Measurements from ENCODE around the gene DACT2.

DNA sequence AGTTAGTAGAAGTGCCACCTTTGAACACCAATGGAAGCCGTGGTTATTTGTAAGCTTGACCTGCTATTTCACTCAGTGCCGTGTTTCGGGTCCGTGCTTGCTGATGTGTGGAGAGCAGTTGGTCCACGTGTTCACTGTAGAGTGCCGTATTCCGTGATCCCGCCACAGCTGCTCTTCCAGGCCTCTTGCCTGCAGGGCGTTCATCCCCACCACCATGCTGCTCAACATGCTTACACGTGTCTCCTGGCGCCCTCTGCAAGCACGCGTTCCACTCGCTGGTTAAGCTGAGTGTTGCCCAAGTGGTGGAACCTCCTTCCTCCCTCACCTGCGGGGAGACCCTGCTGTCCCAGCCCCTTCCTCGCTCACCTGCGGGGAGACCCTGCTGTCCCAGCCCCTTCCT lies 28.0 kb upstream of the DACT2 start:
- TF ChIP-seq NFRKB (IDR thresholded peaks at IDR 0.05) (no peak), TARDBP (IDR thresholded peaks at IDR 0.05) (no peak), ELF4 (IDR thresholded peaks at IDR 0.05) (no peak), SUZ12 (IDR thresholded peaks at IDR 0.05) (no peak)
- TF ChIP-seq, protein P1, sequence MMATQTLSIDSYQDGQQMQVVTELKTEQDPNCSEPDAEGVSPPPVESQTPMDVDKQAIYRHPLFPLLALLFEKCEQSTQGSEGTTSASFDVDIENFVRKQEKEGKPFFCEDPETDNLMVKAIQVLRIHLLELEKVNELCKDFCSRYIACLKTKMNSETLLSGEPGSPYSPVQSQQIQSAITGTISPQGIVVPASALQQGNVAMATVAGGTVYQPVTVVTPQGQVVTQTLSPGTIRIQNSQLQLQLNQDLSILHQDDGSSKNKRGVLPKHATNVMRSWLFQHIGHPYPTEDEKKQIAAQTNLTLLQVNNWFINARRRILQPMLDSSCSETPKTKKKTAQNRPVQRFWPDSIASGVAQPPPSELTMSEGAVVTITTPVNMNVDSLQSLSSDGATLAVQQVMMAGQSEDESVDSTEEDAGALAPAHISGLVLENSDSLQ (IDR thresholded peaks at IDR 0.05), result no peak
